Measurements from ENCODE around the gene MXRA8.
A peak's percentile ranks its signal among the peaks of the same experiment; 100 is the strongest.

Gene MXRA8

DNA sequence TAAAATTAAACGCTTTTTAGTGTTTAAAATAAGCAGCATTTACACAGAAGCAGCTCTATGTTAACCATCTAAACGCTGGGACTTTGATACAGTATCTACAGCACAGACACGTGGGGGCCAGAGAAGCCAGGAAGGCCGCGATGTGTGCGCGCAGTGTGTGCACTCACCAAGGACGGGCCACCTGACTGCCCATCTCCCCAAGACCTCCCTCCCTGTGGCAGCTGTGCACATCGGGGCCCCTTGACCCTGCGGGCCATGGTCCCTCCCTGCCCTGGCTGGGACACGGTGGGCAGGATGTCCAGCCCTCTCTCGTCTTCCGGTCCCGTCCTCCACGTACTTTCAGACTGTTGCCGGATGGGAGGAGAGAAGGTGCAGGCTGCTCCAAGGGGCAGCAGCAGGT lies 23.1 kb downstream of the MXRA8 start:
- H3K27ac ChIP-seq (ENCODE audit: low read length): no peak overlapping the region
- no peaks in the 10 kb centered on the region for H3K4me1 ChIP-seq (ENCODE audit: insufficient read depth, low read length)
- H3K4me2 ChIP-seq (ENCODE audit: insufficient read depth, low read length): no peak overlapping the region
- H3K9ac ChIP-seq (ENCODE audit: low read depth, low read length): no peak overlapping the region
- ATAC-seq (ENCODE audit: insufficient read depth, low read depth): 0 out of 3 replicates have a peak, but pooled peaks have one; percentile 1
- H3K4me3 ChIP-seq (ENCODE audit: low read depth in 1 of 2, low read length in 2 of 2): no peak overlapping the region
- H3K9me3 ChIP-seq (ENCODE audit: insufficient read depth, low read length, severe bottlenecking): no peaks in the 10 kb centered on the region
- H4K20me1 ChIP-seq (ENCODE audit: insufficient read depth, low read length): peaks cover 48% of the 10 kb centered on the region
- peaks cover 20% of the 10 kb centered on the region for H3K36me3 ChIP-seq (ENCODE audit: insufficient read depth, low read length)
- no peaks in the 10 kb centered on the region for H3K27me3 ChIP-seq (ENCODE audit: insufficient read depth, low read length, poor library complexity)
- no peak for DNase-seq
- H3K79me2 ChIP-seq (ENCODE audit: insufficient read depth, low read length): no peaks in the 10 kb centered on the region
- no peak overlapping the region for H2AFZ ChIP-seq (ENCODE audit: low read depth, low read length)
- TF ChIP-seq, protein P1, sequence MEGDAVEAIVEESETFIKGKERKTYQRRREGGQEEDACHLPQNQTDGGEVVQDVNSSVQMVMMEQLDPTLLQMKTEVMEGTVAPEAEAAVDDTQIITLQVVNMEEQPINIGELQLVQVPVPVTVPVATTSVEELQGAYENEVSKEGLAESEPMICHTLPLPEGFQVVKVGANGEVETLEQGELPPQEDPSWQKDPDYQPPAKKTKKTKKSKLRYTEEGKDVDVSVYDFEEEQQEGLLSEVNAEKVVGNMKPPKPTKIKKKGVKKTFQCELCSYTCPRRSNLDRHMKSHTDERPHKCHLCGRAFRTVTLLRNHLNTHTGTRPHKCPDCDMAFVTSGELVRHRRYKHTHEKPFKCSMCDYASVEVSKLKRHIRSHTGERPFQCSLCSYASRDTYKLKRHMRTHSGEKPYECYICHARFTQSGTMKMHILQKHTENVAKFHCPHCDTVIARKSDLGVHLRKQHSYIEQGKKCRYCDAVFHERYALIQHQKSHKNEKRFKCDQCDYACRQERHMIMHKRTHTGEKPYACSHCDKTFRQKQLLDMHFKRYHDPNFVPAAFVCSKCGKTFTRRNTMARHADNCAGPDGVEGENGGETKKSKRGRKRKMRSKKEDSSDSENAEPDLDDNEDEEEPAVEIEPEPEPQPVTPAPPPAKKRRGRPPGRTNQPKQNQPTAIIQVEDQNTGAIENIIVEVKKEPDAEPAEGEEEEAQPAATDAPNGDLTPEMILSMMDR (IDR thresholded peaks at IDR 0.05; ENCODE audit: borderline replicate concordance, extremely low read depth, low read length, poor library complexity, severe bottlenecking): no peak
- no peak for TF ChIP-seq EZH2 (IDR thresholded peaks at IDR 0.05; ENCODE audit: borderline replicate concordance, low read depth, low read length, severe bottlenecking)

DNA sequence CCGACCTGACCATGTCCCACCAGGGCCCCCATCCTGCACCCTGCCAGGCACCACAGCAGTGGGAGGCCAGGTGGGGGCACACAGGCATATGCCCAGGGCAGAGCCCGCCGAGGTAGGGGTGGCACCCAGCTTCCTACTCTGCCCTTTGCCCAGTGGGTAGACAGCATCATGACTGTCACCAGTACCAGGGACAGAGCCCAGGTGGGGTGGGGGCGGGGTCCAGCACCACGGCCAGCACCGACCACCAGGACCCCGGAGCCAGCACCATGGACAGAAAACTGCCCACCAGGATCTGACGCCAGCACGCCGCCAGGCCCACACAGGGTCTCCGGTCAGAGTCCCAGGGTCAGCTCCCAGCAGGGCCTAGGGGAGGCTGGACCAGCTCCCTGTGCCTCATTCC lies 23.5 kb downstream of the MXRA8 start:
- no peaks in the 10 kb centered on the region for H3K4me1 ChIP-seq (ENCODE audit: insufficient read depth, low read length)
- no peaks in the 10 kb centered on the region for H3K79me2 ChIP-seq (ENCODE audit: insufficient read depth, low read length)
- H3K27ac ChIP-seq (ENCODE audit: low read length): no peak overlapping the region
- no peak overlapping the region for H3K4me3 ChIP-seq (ENCODE audit: low read depth in 1 of 2, low read length in 2 of 2)
- no peaks in the 10 kb centered on the region for H3K27me3 ChIP-seq (ENCODE audit: insufficient read depth, low read length, poor library complexity)
- no peaks in the 10 kb centered on the region for H3K9me3 ChIP-seq (ENCODE audit: insufficient read depth, low read length, severe bottlenecking)
- no peak overlapping the region for H3K4me2 ChIP-seq (ENCODE audit: insufficient read depth, low read length)
- H3K36me3 ChIP-seq (ENCODE audit: insufficient read depth, low read length): peaks cover 18% of the 10 kb centered on the region
- no peak overlapping the region for H2AFZ ChIP-seq (ENCODE audit: low read depth, low read length)
- DNase-seq (peak; percentile 68), ATAC-seq (ENCODE audit: insufficient read depth, low read depth) (peak; percentile 55)
- TF ChIP-seq, protein P1 (IDR thresholded peaks at IDR 0.05; ENCODE audit: borderline replicate concordance, extremely low read depth, low read length, poor library complexity, severe bottlenecking): no peak
- no peak for TF ChIP-seq EZH2 (IDR thresholded peaks at IDR 0.05; ENCODE audit: borderline replicate concordance, low read depth, low read length, severe bottlenecking)
- no peak overlapping the region for H3K9ac ChIP-seq (ENCODE audit: low read depth, low read length)
- peaks cover 52% of the 10 kb centered on the region for H4K20me1 ChIP-seq (ENCODE audit: insufficient read depth, low read length)

DNA sequence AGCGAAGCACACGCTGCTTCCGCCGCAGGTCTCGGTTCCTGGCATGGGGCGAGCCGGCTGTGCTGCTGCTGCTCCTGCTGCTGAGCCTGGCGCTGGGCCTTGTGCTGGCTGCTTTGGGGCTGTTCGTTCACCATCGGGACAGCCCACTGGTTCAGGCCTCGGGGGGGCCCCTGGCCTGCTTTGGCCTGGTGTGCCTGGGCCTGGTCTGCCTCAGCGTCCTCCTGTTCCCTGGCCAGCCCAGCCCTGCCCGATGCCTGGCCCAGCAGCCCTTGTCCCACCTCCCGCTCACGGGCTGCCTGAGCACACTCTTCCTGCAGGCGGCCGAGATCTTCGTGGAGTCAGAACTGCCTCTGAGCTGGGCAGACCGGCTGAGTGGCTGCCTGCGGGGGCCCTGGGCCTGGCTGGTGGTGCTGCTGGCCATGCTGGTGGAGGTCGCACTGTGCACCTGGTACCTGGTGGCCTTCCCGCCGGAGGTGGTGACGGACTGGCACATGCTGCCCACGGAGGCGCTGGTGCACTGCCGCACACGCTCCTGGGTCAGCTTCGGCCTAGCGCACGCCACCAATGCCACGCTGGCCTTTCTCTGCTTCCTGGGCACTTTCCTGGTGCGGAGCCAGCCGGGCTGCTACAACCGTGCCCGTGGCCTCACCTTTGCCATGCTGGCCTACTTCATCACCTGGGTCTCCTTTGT lies 24.7 kb downstream of the MXRA8 start:
- DNase-seq: no peak
- Histone ChIP-seq H2AFZ (ENCODE audit: low read depth, low read length) (no peak overlapping the region), H3K9ac (ENCODE audit: low read depth, low read length) (no peak overlapping the region), H3K4me3 (ENCODE audit: low read depth in 1 of 2, low read length in 2 of 2) (no peak overlapping the region), H3K27ac (ENCODE audit: low read length) (no peak overlapping the region), H3K36me3 (ENCODE audit: insufficient read depth, low read length) (peaks cover 12% of the 10 kb centered on the region), H3K79me2 (ENCODE audit: insufficient read depth, low read length) (no peaks in the 10 kb centered on the region), H3K4me1 (ENCODE audit: insufficient read depth, low read length) (no peaks in the 10 kb centered on the region), H3K27me3 (ENCODE audit: insufficient read depth, low read length, poor library complexity) (no peaks in the 10 kb centered on the region), H3K4me2 (ENCODE audit: insufficient read depth, low read length) (no peak overlapping the region), H3K9me3 (ENCODE audit: insufficient read depth, low read length, severe bottlenecking) (no peaks in the 10 kb centered on the region), H4K20me1 (ENCODE audit: insufficient read depth, low read length) (peaks cover 63% of the 10 kb centered on the region)
- no peak for ATAC-seq (ENCODE audit: insufficient read depth, low read depth)
- TF ChIP-seq, protein P1 (IDR thresholded peaks at IDR 0.05; ENCODE audit: borderline replicate concordance, extremely low read depth, low read length, poor library complexity, severe bottlenecking): no peak
- TF ChIP-seq EZH2 (IDR thresholded peaks at IDR 0.05; ENCODE audit: borderline replicate concordance, low read depth, low read length, severe bottlenecking): no peak

All from DND-41 (cell line).